Bronchial epithelial cell (primary cell): ENCODE data around the gene RHAG. TPM values are rescaled to one million over a fixed set of nuclear protein-coding genes. Genes with fewer than 3 reads are reported as not detected.

Experiments
- DNase-seq: peaks from one replicate; pipeline ENCODE4 v3.0.0-alpha.2; 2010; ENCODE audit warnings: low read depth
- FAIRE-seq: peaks from 2 replicates; lab custom pipeline; 2011; peaks lifted over from hg19 to GRCh38; lab: Jason Lieb, UNC
- H3K27me3 ChIP-seq: 2 replicates; pipeline ENCODE4 v1.5.1; 2011; ENCODE audit warnings: low read length; ENCODE audit not compliant: control insufficient read depth, insufficient read depth
- H3K36me3 ChIP-seq: 2 replicates; pipeline ENCODE4 v1.5.1; 2011; ENCODE audit warnings: low read length; ENCODE audit not compliant: control insufficient read depth, insufficient read depth
- H3K4me3 ChIP-seq: 2 replicates; pipeline ENCODE4 v1.5.1; 2011; ENCODE audit warnings: mild to moderate bottlenecking, low read depth, low read length, control low read depth
- total RNA-seq: library from RNA; depleted of rRNA; stranded (reverse); fragments of >200 nt; gene quantifications from 2 replicates; pipeline ENCODE4 v1.2.1, GENCODE V29; 2014
- TF ChIP-seq, protein P1 (sequence below): IDR thresholded peaks from 2 replicates; pipeline ENCODE4 v1.5.1; 2011; ENCODE audit warnings: mild to moderate bottlenecking, moderate library complexity, low read length, control low read depth, inconsistent platforms; ENCODE audit not compliant: insufficient read depth, severe bottlenecking

The RHAG gene
- total RNA-seq, 1 donor from 2014 or later = not detected

DNA sequence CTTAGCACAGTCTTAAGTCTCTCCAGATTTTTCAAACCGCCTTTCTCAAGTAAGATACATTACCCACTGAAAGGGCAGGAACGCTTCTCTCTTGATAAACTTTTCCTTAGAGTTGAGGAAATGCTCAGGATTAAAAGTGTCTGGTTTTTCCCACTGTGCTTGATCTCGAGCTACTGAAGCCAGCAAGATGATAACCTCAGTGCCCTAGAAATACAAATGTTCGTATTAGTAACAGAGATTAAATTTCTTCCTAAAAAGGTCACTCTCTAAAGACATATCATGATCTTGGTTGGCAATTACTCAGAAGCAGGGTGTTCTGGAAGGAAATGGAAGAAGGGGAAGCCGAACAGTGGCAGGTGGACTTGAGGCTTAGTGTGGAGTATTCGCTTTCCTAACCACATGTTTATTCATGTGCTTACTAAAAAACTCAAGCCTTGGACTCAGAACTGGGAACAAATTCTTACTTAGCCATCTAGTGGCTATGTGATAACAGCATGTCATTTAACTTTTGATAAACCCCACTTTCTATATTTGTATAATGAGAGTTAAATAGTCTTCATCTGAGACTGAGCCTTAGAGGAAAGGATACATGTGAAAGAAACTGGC is 66.1 kb downstream of the RHAG start:
- no peak overlapping the region for H3K4me3 ChIP-seq
- FAIRE-seq (no peak), DNase-seq (peak; percentile 50)
- TF ChIP-seq, protein P1, sequence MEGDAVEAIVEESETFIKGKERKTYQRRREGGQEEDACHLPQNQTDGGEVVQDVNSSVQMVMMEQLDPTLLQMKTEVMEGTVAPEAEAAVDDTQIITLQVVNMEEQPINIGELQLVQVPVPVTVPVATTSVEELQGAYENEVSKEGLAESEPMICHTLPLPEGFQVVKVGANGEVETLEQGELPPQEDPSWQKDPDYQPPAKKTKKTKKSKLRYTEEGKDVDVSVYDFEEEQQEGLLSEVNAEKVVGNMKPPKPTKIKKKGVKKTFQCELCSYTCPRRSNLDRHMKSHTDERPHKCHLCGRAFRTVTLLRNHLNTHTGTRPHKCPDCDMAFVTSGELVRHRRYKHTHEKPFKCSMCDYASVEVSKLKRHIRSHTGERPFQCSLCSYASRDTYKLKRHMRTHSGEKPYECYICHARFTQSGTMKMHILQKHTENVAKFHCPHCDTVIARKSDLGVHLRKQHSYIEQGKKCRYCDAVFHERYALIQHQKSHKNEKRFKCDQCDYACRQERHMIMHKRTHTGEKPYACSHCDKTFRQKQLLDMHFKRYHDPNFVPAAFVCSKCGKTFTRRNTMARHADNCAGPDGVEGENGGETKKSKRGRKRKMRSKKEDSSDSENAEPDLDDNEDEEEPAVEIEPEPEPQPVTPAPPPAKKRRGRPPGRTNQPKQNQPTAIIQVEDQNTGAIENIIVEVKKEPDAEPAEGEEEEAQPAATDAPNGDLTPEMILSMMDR = peak; percentile 21
- H3K36me3 ChIP-seq = no peaks in the 10 kb centered on the region
- H3K27me3 ChIP-seq = no peaks in the 10 kb centered on the region

DNA sequence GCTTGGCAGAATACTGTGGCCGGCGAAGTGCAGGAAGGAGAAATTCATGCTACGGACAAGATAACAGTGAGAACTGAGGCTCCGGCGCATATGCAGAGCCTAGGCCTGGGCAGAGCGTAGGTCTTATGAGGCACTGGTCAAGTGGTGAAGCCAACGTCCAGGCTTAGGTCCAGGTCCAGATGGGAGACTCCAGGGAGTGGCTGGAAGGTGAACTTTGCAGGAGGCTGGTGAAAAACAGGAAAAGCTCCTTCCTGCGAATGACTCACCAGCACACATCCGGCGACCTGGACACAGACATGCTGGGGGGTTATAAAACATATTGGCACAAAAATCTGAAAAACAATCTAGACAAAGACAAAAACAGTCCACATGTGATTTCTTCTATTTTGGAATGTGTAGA is 70.8 kb downstream of the RHAG start:
- Histone ChIP-seq H3K36me3 (no peaks in the 10 kb centered on the region), H3K4me3 (no peak overlapping the region), H3K27me3 (no peaks in the 10 kb centered on the region)
- FAIRE-seq (peak; percentile 13), DNase-seq (peak; percentile 50)
- TF ChIP-seq, protein P1 = no peak

GRCh38 chr6:49565261-49565660 is 71.4 kb downstream of the RHAG start:
- no peaks in the 10 kb centered on the region for H3K27me3 ChIP-seq
- FAIRE-seq (no peak), DNase-seq (no peak)
- H3K4me3 ChIP-seq = no peak overlapping the region
- H3K36me3 ChIP-seq = no peaks in the 10 kb centered on the region
- TF ChIP-seq, protein P1 = no peak

- H3K27me3 ChIP-seq = no peaks in the 10 kb centered on the region
- DNase-seq (no peak), FAIRE-seq (no peak)
- TF ChIP-seq, protein P1 = no peak
- no peaks in the 10 kb centered on the region for H3K36me3 ChIP-seq
- H3K4me3 ChIP-seq = no peak overlapping the region
Measured at GRCh38 chr6:49564552-49564951, 72.1 kb downstream of the RHAG start.

GRCh38 chr6:49563006-49563886 is 73.4 kb downstream of the RHAG start:
- Histone ChIP-seq H3K36me3 (no peaks in the 10 kb centered on the region), H3K27me3 (no peaks in the 10 kb centered on the region), H3K4me3 (no peak overlapping the region)
- no peak for DNase-seq
- no peak for FAIRE-seq
- TF ChIP-seq, protein P1 = no peak
